Neural progenitor cell (in vitro differentiated cells): ENCODE measurements around the gene ZBTB4.

Experiments used
- EZH2 ChIP-seq: fragments of 200-600 bp; sonication (generic); IDR thresholded peaks from 2 replicates; pipeline ENCODE4 v1.6.1; 2017; ENCODE audit warnings: antibody characterized with exemption, mild to moderate bottlenecking, moderate library complexity
- EZH2phosphoT487 ChIP-seq: fragments of 200-600 bp; sonication (generic); IDR thresholded peaks from 2 replicates; pipeline ENCODE4 v1.6.1; 2017; ENCODE audit warnings: antibody characterized with exemption
- TF ChIP-seq, protein P1 (sequence below): fragments of 200-600 bp; sonication (generic); IDR thresholded peaks from 2 replicates; pipeline ENCODE4 v1.5.1; 2017; ENCODE audit warnings: antibody characterized with exemption, mild to moderate bottlenecking

DNA sequence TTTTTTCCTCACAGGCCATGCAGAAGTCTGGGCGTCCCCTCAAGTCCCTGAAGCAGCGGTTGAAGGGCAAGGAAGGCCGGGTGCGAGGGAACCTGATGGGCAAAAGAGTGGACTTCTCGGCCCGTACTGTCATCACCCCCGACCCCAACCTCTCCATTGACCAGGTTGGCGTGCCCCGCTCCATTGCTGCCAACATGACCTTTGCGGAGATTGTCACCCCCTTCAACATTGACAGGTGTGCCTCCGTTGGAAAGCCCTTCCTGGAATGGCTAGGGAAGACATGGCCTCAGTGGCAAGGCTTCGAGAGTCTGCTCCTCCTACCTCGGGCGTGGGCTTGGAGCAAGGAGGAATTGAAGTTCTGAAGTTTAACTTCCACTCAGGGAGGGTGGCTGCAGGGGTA is 18.2 kb upstream of the ZBTB4 start:
- TF ChIP-seq, protein P1, sequence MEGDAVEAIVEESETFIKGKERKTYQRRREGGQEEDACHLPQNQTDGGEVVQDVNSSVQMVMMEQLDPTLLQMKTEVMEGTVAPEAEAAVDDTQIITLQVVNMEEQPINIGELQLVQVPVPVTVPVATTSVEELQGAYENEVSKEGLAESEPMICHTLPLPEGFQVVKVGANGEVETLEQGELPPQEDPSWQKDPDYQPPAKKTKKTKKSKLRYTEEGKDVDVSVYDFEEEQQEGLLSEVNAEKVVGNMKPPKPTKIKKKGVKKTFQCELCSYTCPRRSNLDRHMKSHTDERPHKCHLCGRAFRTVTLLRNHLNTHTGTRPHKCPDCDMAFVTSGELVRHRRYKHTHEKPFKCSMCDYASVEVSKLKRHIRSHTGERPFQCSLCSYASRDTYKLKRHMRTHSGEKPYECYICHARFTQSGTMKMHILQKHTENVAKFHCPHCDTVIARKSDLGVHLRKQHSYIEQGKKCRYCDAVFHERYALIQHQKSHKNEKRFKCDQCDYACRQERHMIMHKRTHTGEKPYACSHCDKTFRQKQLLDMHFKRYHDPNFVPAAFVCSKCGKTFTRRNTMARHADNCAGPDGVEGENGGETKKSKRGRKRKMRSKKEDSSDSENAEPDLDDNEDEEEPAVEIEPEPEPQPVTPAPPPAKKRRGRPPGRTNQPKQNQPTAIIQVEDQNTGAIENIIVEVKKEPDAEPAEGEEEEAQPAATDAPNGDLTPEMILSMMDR: no peak
- TF ChIP-seq EZH2: no peak
- no peak for TF ChIP-seq EZH2phosphoT487
